Measurements from ENCODE around the gene TRIM25. TPM values are rescaled to one million over a fixed set of nuclear protein-coding genes. Genes with fewer than 3 reads are reported as not detected.

The TRIM25 gene
- total RNA-seq, 1 donor from 2014 or later: 22.5 TPM

DNA sequence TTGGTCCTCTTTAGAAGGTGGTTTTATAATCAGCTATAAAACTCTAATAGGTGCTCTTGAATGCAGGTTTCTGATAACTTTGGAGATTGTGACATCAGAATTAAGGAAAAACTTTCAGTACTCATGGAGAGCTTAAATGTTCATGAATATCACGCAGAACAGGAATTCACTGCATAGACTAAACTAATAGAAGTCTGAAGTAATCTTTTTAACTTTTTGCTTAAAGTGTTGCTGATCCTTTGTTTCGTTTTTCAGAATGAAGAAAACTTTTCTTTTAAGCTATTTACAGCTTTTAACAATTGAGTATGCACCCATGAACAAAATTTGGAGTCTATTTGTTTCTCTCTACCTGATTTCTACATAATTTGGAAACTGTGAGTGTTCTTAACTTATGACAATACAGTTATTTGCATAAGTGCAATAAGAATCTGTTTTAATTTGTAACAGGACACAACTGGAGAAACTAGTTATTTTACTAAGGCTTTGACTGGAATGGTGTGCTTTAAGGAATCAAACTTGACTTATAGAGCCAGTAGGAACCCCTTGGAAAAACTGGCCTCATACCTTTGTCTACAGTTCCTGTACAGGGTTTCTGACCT lies 17.0 kb upstream of the TRIM25 start:
- ATAC-seq: no peak
- no peak for DNase-seq (ENCODE audit: missing footprints)
- intact Hi-C loops (cut with DNase I): no loop called here

DNA sequence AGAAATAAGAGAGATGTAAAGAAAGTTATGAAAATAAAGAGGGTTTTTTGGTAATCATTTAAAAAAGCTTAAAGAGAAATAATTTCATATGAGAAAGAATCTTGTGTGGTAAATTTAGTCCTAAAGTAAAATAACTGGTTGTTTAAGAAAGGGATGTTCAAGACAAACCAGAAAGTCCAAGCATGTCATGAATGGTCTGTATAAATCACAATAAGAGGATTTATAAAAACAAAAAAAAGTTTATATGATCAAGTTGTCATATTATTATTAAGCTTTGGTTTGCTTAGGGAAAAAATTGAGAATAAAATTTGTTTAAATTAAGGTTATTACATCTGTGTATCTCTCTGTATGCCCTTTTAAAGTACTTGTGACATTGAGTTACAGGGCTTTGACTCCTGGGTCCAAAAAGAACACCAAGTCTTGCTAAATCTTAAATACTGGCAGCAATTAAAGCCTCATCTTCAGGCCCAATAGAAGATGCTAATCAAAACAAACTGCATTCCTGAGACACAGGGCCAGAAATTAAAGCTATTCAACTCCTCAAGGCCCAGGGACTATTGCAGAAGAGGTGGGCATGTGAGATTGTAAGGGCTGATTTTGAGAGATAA lies 15.6 kb upstream of the TRIM25 start:
- intact Hi-C loops (cut with DNase I): no loop called here
- ATAC-seq (no peak), DNase-seq (ENCODE audit: missing footprints) (no peak)

DNA sequence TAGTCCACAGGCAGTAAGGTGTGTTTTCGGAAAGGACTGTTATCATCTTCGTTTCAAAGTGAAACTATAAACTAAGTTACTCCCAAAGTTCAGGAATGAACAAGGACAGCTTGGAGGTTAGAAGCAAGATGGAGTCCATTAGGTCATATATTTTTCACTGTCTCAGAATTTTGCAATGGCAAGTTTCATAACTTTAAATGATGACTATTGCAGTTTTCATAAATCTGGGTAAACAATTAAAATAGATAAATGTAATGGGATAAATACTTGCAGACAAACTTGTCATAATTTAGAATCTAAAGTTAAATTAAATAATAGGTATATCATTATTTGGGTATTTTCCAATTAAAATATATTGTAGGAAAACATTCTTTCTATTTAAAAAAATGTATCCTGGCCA lies 14.7 kb upstream of the TRIM25 start:
- no peak for DNase-seq (ENCODE audit: missing footprints)
- ATAC-seq: no peak
- intact Hi-C loops (cut with DNase I): no loop called here

DNA sequence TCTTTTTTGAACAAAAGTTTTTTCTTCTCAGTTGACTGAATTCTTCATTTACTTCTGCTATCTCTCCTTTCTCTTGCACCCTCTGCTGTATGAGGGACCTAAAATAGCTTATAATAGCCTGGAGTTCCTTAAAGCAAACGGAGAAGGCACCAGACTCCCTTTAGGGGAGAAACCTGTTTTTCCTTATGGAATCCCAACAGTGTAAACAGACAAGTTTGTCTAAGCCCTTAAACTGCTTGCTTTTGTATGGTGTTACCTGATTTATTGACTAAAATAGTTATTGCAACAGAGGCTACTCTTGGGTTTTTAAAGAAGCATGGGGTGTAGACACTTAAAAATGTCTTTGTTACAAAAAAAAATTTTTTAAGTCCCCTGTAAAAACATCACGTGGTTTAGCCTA lies 12.9 kb upstream of the TRIM25 start:
- intact Hi-C loops (cut with DNase I): no loop called here
- DNase-seq (ENCODE audit: missing footprints): no peak
- no peak for ATAC-seq

DNA sequence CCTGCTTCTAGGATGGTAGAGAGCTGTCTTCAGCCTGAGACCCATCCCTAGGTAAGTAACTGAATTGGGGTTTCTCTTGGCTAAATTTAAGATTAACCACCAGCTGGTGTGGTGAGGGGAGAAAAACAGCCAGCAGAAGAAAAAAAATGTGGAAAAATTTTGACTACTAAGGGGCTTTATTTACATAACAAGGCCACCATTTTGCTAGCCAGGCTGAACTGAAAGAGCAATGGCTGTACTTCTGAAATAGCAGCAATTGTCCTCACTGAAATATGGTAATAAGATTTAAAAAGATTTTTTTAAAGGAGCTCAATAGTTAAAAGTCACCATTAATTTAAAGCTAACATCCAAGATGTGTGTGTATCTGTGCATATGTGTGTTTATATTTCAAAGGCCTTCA lies 12.4 kb upstream of the TRIM25 start:
- intact Hi-C loops (cut with DNase I): no loop called here
- no peak for DNase-seq (ENCODE audit: missing footprints)
- no peak for ATAC-seq

DNA sequence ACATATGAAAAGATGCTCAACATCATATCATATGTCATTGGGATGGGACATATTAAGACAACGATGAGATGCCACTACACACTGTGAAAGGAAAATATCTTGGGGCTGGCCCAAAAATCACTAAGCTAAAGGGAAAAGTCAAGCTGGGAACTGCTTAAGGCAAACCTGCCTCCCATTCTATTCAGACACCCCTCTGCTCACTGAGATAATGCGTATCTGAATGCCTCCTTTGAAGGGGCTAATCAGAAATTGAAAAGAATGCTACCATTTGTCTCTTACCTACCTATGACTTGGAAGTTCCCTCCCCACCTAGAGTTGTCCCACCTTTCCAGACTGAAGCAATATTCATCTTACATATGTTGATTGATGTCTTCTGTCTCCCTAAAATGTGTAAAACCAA lies 11.2 kb upstream of the TRIM25 start:
- intact Hi-C loops (cut with DNase I): no loop called here
- ATAC-seq (no peak), DNase-seq (ENCODE audit: missing footprints) (no peak)

DNA sequence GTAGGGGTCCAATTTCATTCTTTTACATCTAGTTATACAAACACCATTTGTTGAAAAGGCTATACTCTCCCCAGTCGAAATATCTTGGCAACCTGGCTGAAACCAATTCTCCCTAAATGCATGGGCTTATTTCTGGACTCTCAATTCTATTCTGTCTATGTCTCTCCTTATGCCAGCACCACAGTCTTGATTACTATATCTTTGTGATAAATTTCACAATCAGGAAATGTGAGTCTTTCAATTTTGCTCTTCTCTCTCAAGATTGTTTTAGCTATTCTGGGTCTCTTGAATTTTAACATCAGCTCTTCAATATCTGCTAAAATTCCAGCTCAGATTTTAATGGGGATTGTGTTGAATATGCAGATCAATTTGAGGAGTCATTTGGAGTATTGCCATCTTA lies 5.9 kb upstream of the TRIM25 start:
- DNase-seq (ENCODE audit: missing footprints) (no peak), ATAC-seq (no peak)
- intact Hi-C loops (cut with DNase I): no loop called here

DNA sequence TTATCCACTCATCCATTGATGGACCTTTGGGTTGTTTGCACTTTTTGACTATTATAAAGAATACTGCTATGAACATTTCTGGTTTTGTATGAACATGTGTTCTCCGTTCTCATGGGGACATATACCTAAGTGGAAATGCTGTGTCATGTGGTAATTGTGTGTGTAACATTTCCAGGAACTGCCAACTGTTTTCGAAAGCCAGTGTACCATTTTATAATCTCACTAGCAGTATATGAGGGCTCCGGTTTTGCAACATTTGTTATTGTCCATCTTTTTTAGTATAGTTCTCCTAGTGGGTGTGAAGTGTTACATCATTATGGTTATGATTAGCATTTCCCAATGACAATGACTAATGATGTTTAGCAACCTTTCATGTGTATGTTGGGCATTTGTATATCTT lies 5.1 kb upstream of the TRIM25 start:
- no peak for DNase-seq (ENCODE audit: missing footprints)
- intact Hi-C loops (cut with DNase I): no loop called here
- no peak for ATAC-seq

DNA sequence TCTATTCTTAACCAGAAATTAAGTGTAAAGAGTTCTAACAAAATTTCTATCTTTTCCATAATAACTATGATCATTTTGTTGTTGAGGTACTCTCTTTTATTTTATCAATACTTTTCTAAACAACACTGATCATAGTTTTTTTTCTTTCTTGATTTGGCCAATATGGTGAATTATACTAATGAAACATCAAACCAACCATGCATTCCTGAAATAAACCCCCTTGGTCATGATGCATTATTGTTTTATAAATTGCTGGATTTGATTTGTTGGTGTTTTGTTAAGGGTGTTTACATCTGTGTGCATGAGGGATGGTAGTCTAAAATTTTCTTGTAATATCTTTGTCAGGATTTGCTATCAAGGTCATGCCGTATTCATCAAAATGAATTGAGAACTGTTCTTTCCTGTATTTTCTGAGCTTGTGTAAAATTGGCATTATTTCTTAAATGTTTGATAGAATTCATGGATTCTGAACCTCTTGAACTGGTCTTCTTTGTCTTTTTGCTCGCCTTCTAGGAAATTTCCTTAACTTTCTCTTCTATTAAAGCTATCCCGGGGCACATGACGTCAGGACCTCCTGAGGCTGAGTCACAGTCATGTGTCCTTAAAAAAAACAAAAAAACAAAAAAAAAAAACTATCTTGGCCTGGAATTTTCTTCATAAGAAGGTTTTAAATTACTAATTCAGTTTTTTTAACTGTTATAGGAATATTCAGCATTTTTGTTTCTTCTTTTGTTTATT lies 3.9 kb upstream of the TRIM25 start:
- intact Hi-C loops (cut with DNase I): no loop called here
- no peak for DNase-seq (ENCODE audit: missing footprints)
- no peak for ATAC-seq

DNA sequence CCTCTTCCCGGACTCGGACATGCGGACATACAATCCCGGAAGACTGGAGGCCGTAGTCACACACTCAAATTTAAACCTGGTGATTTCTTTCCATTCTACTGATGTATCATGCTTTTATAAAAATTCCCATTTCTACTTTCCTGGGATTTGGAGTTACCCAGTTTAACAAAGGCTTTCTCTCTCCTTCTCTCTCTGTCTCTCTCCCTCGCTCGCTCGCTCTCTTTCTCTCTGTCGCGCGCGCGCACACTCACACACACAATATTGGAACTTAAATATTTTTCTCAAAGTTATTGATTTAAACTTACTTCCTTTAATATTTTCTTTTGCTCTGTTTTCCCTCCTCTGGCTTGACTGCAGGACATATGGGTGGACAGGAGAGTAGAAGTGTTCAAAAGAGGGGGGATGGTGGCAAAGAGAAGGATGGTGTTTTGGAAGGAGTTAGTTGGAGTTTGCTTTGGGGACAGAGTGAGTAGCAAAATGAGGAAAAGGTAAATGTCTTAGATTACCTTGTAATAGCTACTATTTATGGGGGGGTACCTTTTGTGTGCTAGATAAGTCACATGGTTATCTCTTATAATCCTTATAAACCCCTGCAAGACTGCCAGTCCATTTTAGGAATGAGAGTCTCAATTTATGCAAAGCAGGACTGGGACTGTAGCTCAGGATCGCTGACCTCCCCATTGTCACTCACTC lies 878 bp upstream of the TRIM25 start:
- intact Hi-C loops (cut with DNase I): no loop called here
- ATAC-seq: peak; percentile 1
- no peak for DNase-seq (ENCODE audit: missing footprints)

DNA sequence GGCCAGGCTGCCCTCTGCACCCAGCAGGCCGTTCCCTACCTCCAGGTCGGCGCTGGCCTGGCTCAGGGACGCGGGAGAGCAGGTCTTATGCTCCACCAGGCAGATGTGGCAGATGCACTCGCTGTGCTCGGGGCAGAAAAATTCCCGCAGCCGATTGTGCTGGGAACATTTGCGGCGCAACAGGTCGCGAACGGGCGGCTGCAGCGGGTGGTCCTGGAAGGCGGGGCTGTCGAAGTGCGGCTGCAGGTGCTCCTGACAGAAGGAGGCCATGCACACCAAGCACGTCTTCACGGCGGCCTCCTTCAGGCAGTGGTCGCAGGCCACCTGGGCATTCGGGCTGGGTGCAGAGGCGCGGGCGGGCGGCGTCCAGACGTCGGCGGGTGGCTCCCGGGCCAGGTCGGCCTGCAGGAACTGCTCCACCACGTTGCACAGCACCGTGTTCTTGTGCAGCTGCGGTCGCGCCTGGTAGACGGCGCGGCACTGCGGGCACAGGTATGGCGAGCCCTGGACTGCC lies 439 bp downstream of the TRIM25 start:
- intact Hi-C loops (cut with DNase I): no loop called here
- peak; percentile 53 for ATAC-seq
- DNase-seq (ENCODE audit: missing footprints): no peak

DNA sequence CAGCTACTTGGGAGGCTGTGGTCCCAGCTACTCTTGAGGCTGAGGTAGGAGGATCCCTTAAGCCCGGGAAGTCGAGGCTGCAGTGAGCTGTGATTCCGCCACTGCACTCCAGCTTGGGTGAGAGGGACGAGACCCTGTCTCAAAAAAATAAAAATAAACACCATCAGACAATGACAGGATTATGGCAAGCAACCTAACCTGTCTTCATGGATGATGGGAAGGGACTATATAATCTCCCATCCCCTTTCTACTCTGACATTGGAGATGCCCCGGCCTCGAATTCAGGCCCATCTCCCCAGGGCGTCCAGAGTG lies 893 bp downstream of the TRIM25 start:
- intact Hi-C loops (cut with DNase I): no loop called here
- DNase-seq (ENCODE audit: missing footprints) (no peak), ATAC-seq (no peak)

DNA sequence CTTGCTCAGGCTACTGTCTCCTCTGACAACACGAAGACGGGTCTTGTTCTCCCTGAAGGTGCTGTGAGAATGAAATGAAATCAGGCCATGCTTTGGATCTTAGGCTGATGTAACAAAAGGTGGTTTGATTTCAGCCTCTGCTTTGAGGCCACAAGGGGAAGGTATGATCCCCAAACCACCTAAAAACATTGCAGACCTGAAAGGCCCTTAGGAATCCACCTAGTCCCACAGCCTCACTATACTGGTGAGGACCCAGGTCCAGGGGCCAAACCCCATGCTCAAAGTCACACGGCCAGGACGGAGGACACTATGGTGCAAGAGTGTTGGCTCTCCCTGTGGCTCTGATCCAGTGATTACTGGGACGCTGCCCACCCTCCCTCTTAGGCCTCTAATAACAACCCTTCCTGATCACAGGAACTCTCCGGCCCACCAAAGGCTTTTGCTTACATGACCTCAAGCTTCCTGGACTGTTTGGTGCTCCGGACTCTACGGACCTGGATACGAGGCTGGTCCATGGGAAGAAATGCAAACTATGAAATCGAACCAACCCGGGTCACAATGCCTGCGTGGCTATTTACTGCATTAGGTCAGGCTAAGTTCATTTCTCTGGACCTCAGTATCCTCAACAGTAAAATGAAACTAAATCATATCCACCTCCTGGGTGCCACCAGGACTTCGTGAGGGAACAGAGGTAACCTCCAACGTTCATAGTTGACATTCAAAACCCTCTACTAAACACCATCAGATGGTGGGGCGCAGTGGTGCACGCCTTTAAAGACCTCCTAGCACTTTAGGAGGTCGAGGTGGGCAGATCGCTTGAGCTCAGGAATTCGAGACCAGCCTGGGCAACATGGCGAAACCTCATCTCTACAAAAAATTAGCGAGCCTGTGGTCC lies 1.5 kb downstream of the TRIM25 start:
- no peak for DNase-seq (ENCODE audit: missing footprints)
- no peak for ATAC-seq
- intact Hi-C loops (cut with DNase I): no loop called here

DNA sequence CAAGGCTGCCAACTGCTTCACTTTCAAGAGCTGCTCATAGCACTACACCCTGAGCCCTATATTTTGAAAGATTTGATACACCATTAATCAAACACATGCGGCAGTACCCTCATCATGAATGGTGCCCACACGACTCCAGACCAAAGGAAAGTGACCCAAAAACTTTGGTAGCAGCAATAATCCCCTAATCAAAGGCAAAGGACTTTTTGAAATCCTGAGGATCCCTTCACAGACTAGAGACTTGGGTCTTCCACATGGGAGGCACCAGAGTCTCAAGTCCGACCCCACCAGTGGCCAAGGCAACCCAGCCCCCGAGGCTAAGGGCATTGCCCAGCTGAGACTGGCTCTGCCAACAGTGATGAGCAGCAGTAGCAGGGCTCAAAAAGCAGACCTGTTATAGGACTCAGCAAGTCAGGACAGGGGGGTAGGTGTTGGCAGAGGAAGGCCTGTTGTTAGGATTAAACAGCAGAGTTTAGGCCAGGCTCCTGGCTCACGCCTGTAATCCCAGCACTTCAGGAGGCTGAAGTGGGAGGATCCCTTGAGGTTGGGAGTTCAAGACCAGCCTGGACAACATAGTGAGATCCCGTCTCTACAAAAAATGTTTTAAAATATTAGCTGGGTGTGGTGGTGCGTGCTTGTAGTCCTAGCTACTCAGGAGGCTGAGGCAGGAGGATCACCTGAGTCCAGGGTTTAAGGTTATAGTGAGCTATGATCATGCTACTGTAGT lies 3.2 kb downstream of the TRIM25 start:
- ATAC-seq: no peak
- intact Hi-C loops (cut with DNase I): no loop called here
- DNase-seq (ENCODE audit: missing footprints): no peak

DNA sequence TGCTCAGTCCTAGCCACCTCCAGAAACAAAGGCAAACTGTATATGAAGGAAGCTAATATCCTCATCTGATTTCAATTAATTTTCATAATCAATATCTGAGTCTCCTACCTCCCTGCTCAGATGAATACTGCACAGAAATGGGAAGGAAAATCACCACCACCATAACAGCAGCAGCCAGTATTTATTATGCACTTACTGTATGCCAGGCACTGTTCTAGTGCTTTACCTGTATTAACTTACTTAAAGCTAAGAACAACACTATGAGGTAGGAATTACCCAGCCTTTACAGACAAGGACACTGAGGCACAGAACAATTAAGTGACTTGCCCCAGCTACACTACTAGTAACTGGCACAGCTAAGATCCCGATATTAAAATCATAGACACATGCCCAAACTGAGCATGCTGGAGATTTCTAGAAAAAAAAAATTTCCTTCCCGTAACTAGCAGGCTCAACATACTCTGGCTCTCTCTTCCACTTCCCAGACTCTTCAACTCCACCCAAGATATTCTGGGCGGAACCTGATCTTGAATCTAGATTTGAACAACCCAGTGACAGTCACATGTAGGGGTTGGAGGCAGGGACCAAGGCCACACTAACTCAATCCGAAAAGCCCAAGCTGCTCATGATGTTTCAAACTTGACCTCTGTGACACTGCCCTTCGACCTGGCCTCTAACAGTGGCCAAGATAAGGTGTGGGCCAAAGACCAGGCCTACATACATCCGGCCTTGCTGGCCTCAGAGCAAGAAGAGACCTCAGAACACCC lies 3.9 kb downstream of the TRIM25 start:
- ATAC-seq: no peak

DNA sequence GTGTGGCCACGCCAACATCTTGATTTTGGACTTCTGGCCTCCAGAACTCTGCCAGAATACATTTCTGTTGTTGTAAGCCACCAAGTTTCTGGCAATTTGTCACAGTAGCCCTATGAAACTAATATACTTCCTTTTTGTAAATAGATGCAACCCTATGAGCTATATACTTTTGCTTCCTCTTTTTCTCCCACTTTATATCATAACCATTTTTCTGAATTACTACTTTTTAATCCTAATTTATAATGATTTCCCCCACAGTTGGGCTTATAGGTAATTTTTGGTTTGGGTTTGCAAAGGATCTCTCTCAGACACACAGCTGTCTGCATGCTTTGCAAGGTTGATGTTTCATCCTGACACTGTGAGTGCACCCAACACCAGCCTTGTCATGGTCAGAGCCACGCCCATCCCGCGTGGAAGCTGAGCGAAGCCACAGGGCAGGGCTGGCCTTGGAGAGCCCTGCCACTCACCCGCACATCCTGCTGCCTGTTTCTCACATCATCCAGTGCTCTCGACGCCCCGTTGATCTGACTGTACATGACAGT lies 5.8 kb downstream of the TRIM25 start:
- intact Hi-C loops (cut with DNase I): no loop called here
- DNase-seq (ENCODE audit: missing footprints): peak; percentile 93
- ATAC-seq: peak; percentile 56

More for the DNA sequence above, 3.9 kb downstream of the TRIM25 start:
- no peak for DNase-seq (ENCODE audit: missing footprints)
- intact Hi-C loops (cut with DNase I): no loop called here

DNA sequence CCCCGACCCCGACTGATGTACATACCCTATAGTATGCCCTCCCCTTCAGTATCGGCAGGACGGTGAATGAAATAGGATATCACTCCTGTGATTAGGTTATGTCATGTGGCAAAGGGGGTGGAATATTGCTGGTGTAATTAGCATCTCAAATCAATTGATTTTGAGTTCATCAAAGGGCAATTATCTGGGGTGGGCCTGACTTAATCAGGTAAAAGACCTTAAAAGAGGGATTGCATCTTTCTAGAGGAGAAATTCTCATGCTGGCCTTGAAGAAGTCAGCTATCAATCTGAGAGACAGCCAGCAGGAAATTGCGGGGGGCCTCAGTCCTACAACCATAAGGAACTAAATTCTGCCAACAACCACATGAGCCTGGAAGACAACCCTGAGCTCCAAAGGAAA lies 10.3 kb downstream of the TRIM25 start:
- intact Hi-C loops (cut with DNase I): no loop called here
- DNase-seq (ENCODE audit: missing footprints): no peak
- ATAC-seq: no peak

Measured in Right ventricle myocardium inferior (tissue), 1 donor.